ENCODE data around the gene CNKSR3. TPM values are rescaled to one million over a fixed set of nuclear protein-coding genes. Genes with fewer than 3 reads are reported as not detected.
"Not testable (repeated sequence)": the region's sequence is repeated elsewhere in the genome, so short reads cannot be mapped to it uniquely, and the experiment has no call there.

CNKSR3 gene
- total RNA-seq, 1 donor = 2.4 TPM

DNA sequence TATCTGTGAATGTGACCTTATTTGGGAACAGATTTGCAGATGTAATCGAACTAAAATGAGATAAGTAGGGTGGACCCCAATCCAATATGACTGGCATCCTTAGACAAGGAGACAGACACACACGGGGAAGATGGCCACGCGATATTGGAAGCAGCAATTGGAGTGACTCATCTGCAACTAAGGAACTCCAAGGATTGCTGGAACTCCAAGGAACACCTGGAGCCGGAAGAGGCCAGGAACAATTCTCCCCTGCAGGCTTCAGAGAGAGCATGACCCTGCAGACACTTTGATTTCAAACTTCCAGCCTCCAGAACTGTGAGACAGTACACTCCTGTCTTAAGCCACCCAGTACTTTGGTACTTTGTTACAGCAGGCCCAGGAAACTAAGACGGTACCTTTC, 19.5 kb upstream of the CNKSR3 start:
- no peak for DNase-seq (ENCODE audit: low read depth in 2 of 3, low spot score in 2 of 3)

DNA sequence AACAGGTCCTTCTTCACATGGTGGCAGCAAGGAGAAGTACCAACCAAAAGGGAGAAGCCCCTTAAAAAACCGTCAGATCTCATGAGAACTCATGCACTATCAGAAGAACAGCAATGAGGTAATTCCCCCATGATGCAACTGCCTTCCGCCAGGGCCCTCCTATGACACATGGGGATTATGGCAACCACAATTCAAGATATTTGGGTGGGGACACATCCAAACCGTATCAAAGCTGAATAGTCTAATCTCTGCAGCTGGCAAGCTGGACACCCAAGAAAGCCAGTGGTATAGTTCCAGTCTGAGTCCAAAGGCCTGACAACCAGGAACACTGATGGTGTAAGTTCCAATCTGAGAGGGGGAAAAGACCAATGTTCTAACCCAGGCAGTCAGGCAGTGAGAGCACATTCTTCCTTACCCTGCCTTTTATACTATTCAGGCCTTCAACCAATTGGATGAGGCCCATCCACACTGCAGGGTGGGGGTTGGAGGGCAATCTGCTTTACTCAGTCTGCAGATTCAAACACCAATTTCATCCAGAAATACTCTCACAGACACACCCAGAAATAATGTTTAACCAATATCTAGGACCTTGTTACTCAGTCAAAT, 17.9 kb upstream of the CNKSR3 start:
- DNase-seq (ENCODE audit: low read depth in 2 of 3, low spot score in 2 of 3) = no peak

DNA sequence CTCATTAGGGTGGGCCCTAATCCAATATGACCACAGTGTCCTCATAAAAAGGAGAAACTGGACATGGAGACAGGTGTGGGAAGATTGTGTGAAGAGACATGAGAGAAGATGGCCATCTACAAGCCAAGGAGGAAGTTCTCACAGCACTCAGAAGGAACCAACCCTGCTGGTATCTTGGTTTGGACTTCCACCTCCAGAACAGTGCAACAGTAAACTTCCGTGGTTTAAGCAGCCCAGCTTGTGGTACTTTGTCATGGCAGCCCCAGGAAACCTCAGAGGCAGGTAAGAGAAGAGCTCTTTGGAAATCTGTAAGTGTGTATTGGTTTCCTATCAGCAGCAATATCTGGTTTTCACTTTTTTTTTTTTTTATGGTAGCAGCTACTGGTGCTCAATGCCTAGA, 16.5 kb upstream of the CNKSR3 start:
- DNase-seq (ENCODE audit: low read depth in 2 of 3, low spot score in 2 of 3) = peak in 1 of 3 donors; percentile 25

DNA sequence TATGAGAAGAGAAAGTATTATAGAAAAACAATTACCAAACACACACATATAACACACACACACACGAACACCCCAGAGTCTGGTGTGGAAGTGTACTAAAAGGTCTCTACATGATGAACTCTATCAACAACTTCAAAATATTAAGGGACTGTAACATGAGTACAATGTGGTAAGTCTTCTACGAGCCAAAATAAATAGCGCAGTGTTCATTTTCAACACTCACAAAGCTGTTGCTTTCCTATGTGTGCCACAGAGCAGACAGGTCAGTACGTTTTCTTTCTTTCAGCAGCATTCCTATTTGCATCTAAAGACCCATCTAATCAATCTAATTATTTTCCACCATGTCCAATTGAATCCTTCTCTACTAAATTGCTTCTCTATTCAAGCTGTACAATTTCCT, 12.1 kb upstream of the CNKSR3 start:
- no peak for DNase-seq (ENCODE audit: low read depth in 2 of 3, low spot score in 2 of 3)

DNA sequence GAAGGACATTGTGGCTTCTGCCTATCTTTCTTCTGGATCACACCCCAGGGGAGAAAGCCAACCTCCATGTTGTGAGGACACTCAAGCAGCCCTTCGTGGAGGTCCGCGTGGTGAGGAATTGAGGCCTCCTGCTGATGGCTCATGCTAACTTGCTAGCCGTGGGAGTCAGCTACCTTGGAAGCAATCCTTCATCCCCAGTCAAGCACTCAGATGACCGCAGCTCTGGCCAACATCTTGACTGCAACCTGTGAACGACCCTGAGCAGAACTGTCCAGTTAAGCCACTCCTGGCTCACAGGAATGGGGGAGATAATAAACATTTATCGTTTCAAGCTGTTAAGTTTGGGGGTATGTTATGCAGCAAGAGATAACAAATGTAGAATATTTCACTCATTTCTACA, 10.9 kb upstream of the CNKSR3 start:
- no peak for DNase-seq (ENCODE audit: low read depth in 2 of 3, low spot score in 2 of 3)

- DNase-seq (ENCODE audit: low read depth in 2 of 3, low spot score in 2 of 3) = no peak
These were observed 9.8 kb upstream of the CNKSR3 start for GRCh38 chr6:154520280-154520679.

DNA sequence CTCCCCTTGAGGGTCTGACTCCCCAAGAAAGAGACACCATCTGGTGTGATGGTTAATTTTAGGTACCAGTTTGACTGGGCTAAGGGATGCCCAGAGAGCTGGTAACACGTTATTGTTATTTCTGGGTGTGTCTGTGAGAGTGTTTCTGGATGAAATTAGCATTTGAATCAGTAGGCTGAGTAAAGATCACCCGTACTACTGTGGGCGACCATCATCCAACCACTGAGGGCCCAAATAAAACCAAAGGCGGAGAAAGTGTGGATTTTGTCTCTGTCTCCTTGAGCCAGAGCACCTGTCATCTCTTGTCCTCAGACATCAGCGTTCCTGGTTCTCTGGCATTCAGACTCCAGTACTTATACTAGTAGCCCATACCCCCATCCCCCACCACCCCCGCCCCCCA, 7.9 kb upstream of the CNKSR3 start:
- DNase-seq (ENCODE audit: low read depth in 2 of 3, low spot score in 2 of 3) = no peak

DNA sequence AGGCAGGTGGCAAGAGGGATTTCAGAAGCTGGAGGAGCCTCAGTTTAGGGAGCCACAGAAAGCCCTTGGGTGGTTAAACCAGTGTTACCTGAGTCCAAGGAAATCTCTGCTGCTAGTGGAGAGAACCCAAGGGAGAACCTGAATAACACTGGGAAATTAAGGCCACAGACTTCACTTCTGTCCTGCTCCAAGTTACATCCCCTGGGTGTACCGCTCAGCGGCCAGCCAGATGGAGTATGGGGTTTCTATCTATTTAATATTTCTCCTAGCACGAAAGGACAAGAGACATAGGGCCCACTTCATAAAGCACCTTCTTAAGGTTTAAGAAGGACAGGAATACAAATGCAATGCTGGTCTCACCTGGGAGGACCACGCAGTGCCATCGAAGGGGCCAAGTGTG, 5.8 kb upstream of the CNKSR3 start:
- DNase-seq (ENCODE audit: low read depth in 2 of 3, low spot score in 2 of 3) = no peak

GRCh38 chr6:154515826-154516225, 5.3 kb upstream of the CNKSR3 start:
- DNase-seq (ENCODE audit: low read depth in 2 of 3, low spot score in 2 of 3) = no peak

- not testable (repeated sequence) for DNase-seq (ENCODE audit: low read depth in 2 of 3, low spot score in 2 of 3)
These were observed 4.6 kb upstream of the CNKSR3 start for GRCh38 chr6:154515076-154515475.

DNA sequence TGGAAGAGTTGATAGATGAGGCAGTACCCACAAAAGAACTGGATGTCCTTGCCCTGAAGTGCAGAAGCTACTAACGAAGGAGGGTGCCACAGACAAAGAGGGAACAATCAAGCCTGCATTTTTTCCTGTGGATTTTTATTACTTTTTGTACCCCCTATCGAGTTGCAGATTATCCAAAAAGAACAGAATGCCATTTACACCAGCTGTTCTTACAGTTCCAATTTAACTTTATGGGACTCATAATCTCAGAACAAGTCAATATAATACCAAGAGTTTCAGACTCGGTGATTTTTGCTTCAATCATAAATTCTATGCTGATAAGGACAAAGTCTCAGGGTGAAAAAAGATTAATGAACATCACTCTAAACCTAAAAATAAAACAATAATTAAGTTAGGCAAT, 4.0 kb upstream of the CNKSR3 start:
- no peak for DNase-seq (ENCODE audit: low read depth in 2 of 3, low spot score in 2 of 3)

DNA sequence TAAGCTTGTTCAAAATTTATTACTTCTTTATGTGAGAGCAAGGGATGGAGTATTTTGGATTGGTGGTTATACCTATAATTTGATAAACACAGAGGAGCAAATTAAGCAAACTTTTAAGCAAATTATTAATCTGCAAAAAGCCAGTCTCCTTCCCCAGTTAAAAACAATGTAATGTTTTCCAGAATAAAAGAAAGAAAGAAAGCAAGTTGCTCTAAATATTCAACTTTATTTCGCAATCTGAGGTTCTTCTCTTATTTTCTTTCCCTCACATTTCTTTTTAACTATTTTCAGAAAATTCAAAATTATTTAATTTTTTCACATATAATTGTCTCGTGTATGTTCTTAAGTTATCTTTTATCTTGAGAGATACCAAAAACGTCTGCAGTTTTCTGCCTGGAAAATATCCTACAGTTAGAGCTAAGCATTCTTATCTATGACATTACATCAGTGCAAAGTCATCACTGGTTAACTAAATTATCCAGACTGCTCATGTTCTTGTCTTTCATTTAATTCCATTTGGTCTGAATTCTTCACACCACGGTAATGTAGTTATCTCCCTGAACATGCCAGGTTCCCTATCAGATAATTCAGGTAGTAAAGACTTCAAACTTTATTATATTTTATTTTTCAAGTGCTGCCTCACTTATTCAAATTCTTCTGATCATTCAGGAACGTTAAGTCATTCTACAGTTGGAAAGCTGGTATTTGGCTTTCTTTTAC, 3.3 kb upstream of the CNKSR3 start:
- DNase-seq (ENCODE audit: low read depth in 2 of 3, low spot score in 2 of 3) = no peak

GRCh38 chr6:154512201-154512600, 1.7 kb upstream of the CNKSR3 start:
- DNase-seq (ENCODE audit: low read depth in 2 of 3, low spot score in 2 of 3) = no peak

DNA sequence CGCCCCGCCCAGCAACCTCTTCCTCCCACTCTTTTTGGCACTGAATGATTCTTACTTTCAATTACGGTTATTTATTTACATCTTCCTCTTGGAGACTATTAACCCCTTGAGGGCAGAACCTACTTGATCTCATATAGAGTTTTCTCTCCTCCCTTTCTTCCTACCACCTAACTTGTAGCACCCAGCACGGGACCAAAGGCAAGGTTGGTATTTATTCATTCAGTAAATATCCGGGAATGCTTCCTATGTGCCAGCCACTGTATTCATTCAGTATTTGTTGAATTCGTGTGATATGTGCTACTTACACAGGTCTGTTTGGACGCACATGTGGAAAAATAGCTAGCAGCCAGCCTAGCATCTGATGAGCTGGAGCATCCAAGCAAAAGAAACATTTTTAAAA, 1.3 kb upstream of the CNKSR3 start:
- DNase-seq (ENCODE audit: low read depth in 2 of 3, low spot score in 2 of 3) = no peak

- peak in 2 of 3 donors; percentile 54 to 56 for DNase-seq (ENCODE audit: low read depth in 2 of 3, low spot score in 2 of 3)
These were observed 903 bp downstream of the CNKSR3 start for GRCh38 chr6:154509421-154510143.

DNA sequence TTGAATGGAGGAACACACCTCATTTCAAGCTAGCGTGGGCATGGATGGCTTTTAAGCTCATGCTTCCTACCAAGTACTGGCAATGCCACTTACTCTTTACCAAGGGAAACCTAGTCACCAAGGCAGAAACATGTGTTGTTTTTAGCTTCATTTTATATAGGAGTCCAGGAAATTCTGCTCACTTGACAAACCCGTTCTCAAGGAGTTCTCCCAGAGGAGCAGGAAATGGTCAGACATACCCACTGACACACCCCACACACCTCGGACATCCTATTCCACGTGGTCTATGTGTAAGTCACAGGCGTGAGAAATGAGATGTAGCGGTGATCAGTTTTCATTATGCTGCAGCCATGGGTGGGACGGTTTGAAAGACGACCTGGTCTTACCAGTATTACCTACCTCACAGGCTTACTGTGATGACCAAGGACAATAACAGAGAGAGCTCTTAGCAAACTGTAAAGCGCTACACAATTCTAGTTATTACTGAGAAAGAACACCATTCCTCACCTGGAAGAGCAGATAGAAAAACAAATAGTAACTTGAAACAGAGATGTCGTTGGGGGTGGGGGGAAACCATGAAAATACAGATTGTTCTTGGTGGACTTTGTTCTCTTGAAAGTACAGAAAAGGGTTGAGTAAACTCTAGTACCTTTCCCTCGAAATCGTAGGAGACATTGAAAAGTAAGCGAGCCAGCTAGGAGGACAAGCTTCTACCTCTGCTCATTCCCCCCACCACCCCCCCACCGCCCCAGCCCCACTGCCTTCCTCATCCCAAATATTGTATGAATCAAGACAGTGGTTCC, 1.7 kb downstream of the CNKSR3 start:
- DNase-seq (ENCODE audit: low read depth in 2 of 3, low spot score in 2 of 3) = no peak

GRCh38 chr6:154506991-154507898, 3.2 kb downstream of the CNKSR3 start:
- DNase-seq (ENCODE audit: low read depth in 2 of 3, low spot score in 2 of 3) = no peak

GRCh38 chr6:154506582-154506981, 3.9 kb downstream of the CNKSR3 start:
- no peak for DNase-seq (ENCODE audit: low read depth in 2 of 3, low spot score in 2 of 3)

GRCh38 chr6:154506108-154506507, 4.4 kb downstream of the CNKSR3 start:
- DNase-seq (ENCODE audit: low read depth in 2 of 3, low spot score in 2 of 3) = no peak

GRCh38 chr6:154504865-154505449, 5.5 kb downstream of the CNKSR3 start:
- no peak for DNase-seq (ENCODE audit: low read depth in 2 of 3, low spot score in 2 of 3)
